ENCODE measurements around the gene BARHL2. TPM values are rescaled to one million over a fixed set of nuclear protein-coding genes. Genes with fewer than 3 reads are reported as not detected.

BARHL2 gene
- total RNA-seq: not detected
- long read RNA-seq, donor 1: 0 reads
- long read RNA-seq, donor 2: 0 reads

GRCh38 chr1:90716552-90717355, at the start of gene BARHL2:
TSS of gene BARHL2 (minus strand) at chr1:90717302. CDS start at chr1:90717195, 107 bp downstream.
- peak; percentile 75 for DNase-seq (ENCODE audit: low spot score)
- intact Hi-C loops (cut with DNase I): no loop called here

GRCh38 chr1:90763930-90764329, 46.8 kb upstream of the BARHL2 start:
- intact Hi-C loops (cut with DNase I): no loop called here
- no peak for DNase-seq (ENCODE audit: low spot score)

GRCh38 chr1:90763506-90763905, 46.4 kb upstream of the BARHL2 start:
- no peak for DNase-seq (ENCODE audit: low spot score)
- intact Hi-C loops (cut with DNase I): no loop called here

- no peak for DNase-seq (ENCODE audit: low spot score)
Observed at GRCh38 chr1:90761781-90762589, 44.9 kb upstream of the BARHL2 start.

GRCh38 chr1:90761156-90761555, 44.1 kb upstream of the BARHL2 start:
- intact Hi-C loops (cut with DNase I): no loop called here
- DNase-seq (ENCODE audit: low spot score): no peak

More at GRCh38 chr1:90761781-90762589, 44.9 kb upstream of the BARHL2 start:
- intact Hi-C loops (cut with DNase I): no loop called here

- no peak for DNase-seq (ENCODE audit: low spot score)
- intact Hi-C loops (cut with DNase I): no loop called here
Observed at GRCh38 chr1:90753556-90753955, 36.5 kb upstream of the BARHL2 start.

GRCh38 chr1:90748668-90749067, 31.6 kb upstream of the BARHL2 start:
- no peak for DNase-seq (ENCODE audit: low spot score)
- intact Hi-C loops (cut with DNase I): no loop called here

GRCh38 chr1:90746857-90747256, 29.8 kb upstream of the BARHL2 start:
- no peak for DNase-seq (ENCODE audit: low spot score)
- intact Hi-C loops (cut with DNase I): no loop called here

GRCh38 chr1:90745972-90746371, 28.9 kb upstream of the BARHL2 start:
- no peak for DNase-seq (ENCODE audit: low spot score)
- intact Hi-C loops (cut with DNase I): no loop called here

- intact Hi-C loops (cut with DNase I): no loop called here
- DNase-seq (ENCODE audit: low spot score): no peak
Observed at GRCh38 chr1:90732136-90732535, 15.0 kb upstream of the BARHL2 start.

- intact Hi-C loops (cut with DNase I): no loop called here
- no peak for DNase-seq (ENCODE audit: low spot score)
Observed at GRCh38 chr1:90731382-90732050, 14.4 kb upstream of the BARHL2 start.

GRCh38 chr1:90730243-90731022, 13.3 kb upstream of the BARHL2 start:
- intact Hi-C loops (cut with DNase I): no loop called here
- no peak for DNase-seq (ENCODE audit: low spot score)

GRCh38 chr1:90729504-90730242, 12.6 kb upstream of the BARHL2 start:
- DNase-seq (ENCODE audit: low spot score): no peak
- intact Hi-C loops (cut with DNase I): no loop called here

- intact Hi-C loops (cut with DNase I): no loop called here
- DNase-seq (ENCODE audit: low spot score): no peak
Observed at GRCh38 chr1:90728502-90729287, 11.6 kb upstream of the BARHL2 start.

GRCh38 chr1:90727917-90728501, 10.9 kb upstream of the BARHL2 start:
- intact Hi-C loops (cut with DNase I): no loop called here
- no peak for DNase-seq (ENCODE audit: low spot score)

- peak; percentile 79 for DNase-seq (ENCODE audit: low spot score)
- intact Hi-C loops (cut with DNase I): no loop called here
Observed at GRCh38 chr1:90726986-90727480, 9.9 kb upstream of the BARHL2 start.

- intact Hi-C loops (cut with DNase I): no loop called here
- no peak for DNase-seq (ENCODE audit: low spot score)
Observed at GRCh38 chr1:90726425-90726985, 9.4 kb upstream of the BARHL2 start.

Measured in posterior vena cava (tissue), 2 donors.